ENCODE results near the gene CSF3R.

CSF3R gene

DNA sequence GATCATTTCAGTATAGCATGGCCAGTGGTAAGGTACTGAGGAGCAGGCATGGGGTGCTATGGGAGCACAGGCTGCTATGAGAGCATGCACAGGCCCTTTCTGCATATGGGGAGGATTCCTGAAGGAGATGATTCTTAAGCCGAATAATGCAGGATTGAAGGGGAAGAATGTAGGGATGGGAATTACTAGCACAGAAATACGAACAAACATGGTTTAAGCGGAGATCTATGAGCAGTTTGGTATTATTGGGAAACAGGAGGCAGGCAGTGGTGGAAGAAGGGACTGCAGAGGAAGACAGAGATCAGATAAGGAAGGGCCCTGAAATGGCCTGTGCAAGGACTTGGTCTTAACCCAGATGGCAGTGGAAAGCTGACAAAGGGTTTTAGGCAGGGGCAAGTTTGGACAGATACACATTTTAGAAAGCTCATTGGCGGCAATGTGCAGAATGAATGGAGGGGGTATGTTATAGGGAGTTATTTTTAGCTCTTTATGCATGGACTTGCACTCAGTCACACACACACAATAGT is 34.1 kb downstream of the CSF3R start:
- TF ChIP-seq TAF1 (IDR thresholded peaks at IDR 0.05; ENCODE audit: borderline replicate concordance, insufficient read depth, low read length) = no peak
- no peak for TF ChIP-seq FOXP2 (optimal IDR thresholded peaks at IDR 0.05; ENCODE audit: borderline replicate concordance, extremely low read depth, extremely low read length, insufficient read depth)
- TF ChIP-seq POLR2AphosphoS5 (IDR thresholded peaks at IDR 0.05; ENCODE audit: low read depth, low read length) = no peak
- TF ChIP-seq, protein P1, sequence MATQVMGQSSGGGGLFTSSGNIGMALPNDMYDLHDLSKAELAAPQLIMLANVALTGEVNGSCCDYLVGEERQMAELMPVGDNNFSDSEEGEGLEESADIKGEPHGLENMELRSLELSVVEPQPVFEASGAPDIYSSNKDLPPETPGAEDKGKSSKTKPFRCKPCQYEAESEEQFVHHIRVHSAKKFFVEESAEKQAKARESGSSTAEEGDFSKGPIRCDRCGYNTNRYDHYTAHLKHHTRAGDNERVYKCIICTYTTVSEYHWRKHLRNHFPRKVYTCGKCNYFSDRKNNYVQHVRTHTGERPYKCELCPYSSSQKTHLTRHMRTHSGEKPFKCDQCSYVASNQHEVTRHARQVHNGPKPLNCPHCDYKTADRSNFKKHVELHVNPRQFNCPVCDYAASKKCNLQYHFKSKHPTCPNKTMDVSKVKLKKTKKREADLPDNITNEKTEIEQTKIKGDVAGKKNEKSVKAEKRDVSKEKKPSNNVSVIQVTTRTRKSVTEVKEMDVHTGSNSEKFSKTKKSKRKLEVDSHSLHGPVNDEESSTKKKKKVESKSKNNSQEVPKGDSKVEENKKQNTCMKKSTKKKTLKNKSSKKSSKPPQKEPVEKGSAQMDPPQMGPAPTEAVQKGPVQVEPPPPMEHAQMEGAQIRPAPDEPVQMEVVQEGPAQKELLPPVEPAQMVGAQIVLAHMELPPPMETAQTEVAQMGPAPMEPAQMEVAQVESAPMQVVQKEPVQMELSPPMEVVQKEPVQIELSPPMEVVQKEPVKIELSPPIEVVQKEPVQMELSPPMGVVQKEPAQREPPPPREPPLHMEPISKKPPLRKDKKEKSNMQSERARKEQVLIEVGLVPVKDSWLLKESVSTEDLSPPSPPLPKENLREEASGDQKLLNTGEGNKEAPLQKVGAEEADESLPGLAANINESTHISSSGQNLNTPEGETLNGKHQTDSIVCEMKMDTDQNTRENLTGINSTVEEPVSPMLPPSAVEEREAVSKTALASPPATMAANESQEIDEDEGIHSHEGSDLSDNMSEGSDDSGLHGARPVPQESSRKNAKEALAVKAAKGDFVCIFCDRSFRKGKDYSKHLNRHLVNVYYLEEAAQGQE (IDR thresholded peaks at IDR 0.05; ENCODE audit: insufficient read depth in 1 of 2, low read depth in 2 of 2, low read length in 2 of 2) = no peak
- no peak for TF ChIP-seq SIN3A (IDR thresholded peaks at IDR 0.05; ENCODE audit: borderline replicate concordance, insufficient read depth, low read length)

DNA sequence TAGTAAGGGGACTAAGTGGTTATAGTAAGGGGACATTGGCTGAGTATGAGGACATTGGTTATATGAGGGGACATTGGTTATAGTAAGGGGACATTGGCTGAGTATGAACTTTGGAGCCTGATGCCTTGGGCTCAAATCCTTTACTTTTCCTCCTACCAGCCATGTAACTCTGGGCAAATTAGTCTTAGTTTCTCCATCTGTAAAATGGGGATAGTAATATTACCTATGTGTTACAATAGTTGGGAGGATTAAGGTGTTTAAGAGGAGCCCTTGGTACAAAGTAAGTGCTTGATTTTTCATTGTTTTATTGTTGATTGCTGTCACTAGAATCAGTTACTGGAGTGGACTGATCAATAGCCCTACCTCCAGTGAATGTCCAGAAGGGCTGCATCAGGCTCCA is 35.3 kb downstream of the CSF3R start:
- TF ChIP-seq SIN3A (IDR thresholded peaks at IDR 0.05; ENCODE audit: borderline replicate concordance, insufficient read depth, low read length) (no peak), TAF1 (IDR thresholded peaks at IDR 0.05; ENCODE audit: borderline replicate concordance, insufficient read depth, low read length) (no peak), FOXP2 (optimal IDR thresholded peaks at IDR 0.05; ENCODE audit: borderline replicate concordance, extremely low read depth, extremely low read length, insufficient read depth) (no peak), POLR2AphosphoS5 (IDR thresholded peaks at IDR 0.05; ENCODE audit: low read depth, low read length) (no peak)
- TF ChIP-seq, protein P1 (IDR thresholded peaks at IDR 0.05; ENCODE audit: insufficient read depth in 1 of 2, low read depth in 2 of 2, low read length in 2 of 2) = no peak

DNA sequence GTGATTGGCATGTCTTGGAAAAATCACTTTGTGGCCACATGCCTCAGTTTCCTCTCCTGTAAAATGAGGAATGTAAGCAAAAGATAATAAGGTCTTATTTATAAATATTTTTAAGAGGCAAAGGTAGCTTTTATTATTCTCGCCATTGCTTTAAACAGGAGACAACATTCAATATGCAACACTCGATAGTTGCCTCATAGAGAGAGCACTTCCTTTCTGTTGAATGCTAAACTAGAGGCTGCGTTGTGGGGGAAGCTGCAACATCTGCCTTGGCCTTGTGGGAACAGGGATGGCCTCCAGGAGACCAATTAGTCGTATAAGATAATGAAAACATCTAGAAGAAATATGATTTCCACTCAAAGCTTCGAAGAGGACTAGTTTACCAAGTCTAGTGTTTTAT is 36.0 kb downstream of the CSF3R start:
- TF ChIP-seq FOXP2 (optimal IDR thresholded peaks at IDR 0.05; ENCODE audit: borderline replicate concordance, extremely low read depth, extremely low read length, insufficient read depth) = no peak
- no peak for TF ChIP-seq SIN3A (IDR thresholded peaks at IDR 0.05; ENCODE audit: borderline replicate concordance, insufficient read depth, low read length)
- TF ChIP-seq, protein P1 (IDR thresholded peaks at IDR 0.05; ENCODE audit: insufficient read depth in 1 of 2, low read depth in 2 of 2, low read length in 2 of 2) = no peak
- no peak for TF ChIP-seq TAF1 (IDR thresholded peaks at IDR 0.05; ENCODE audit: borderline replicate concordance, insufficient read depth, low read length)
- TF ChIP-seq POLR2AphosphoS5 (IDR thresholded peaks at IDR 0.05; ENCODE audit: low read depth, low read length) = no peak

DNA sequence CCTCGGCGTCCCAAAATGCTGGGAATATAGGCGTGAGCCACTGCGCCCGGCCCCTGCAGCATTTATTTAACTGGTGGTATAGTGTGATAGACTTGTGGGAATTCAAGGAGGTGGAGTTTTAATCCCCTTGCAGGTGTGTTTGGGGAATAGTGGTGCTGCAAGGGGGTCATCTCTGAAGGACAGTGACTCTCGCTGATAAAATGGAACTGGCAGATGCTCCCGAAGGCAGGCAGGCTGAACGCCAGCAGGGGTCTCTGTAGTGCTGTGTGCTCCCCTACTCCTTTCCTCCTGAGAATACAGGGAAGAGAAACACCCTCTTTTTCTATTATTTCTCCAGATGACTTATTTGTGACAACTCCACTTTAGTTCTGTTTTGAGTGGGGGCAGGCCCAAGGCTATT is 36.4 kb downstream of the CSF3R start:
- TF ChIP-seq TAF1 (IDR thresholded peaks at IDR 0.05; ENCODE audit: borderline replicate concordance, insufficient read depth, low read length) (no peak), FOXP2 (optimal IDR thresholded peaks at IDR 0.05; ENCODE audit: borderline replicate concordance, extremely low read depth, extremely low read length, insufficient read depth) (no peak), SIN3A (IDR thresholded peaks at IDR 0.05; ENCODE audit: borderline replicate concordance, insufficient read depth, low read length) (no peak), POLR2AphosphoS5 (IDR thresholded peaks at IDR 0.05; ENCODE audit: low read depth, low read length) (no peak)
- TF ChIP-seq, protein P1 (IDR thresholded peaks at IDR 0.05; ENCODE audit: insufficient read depth in 1 of 2, low read depth in 2 of 2, low read length in 2 of 2) = no peak

DNA sequence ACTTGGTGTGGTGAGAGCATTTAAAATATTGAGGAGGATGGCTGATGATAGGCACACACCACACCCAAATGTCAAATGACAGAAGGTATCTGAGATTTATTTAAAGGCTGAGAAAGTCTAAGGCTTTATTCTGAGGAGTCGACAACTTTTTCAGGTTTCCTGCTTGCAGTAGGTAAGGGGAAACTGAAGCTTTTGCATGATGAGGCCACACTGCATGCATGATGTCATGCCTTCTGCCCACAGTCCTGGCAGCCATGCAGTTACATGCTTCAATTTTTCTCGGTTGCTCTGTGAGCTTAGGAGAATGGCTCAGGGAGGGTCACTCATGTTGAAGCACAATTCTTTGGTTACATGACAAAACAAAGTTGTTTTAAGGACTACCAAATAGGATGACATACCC is 39.4 kb downstream of the CSF3R start:
- no peak for TF ChIP-seq TAF1 (IDR thresholded peaks at IDR 0.05; ENCODE audit: borderline replicate concordance, insufficient read depth, low read length)
- TF ChIP-seq SIN3A (IDR thresholded peaks at IDR 0.05; ENCODE audit: borderline replicate concordance, insufficient read depth, low read length) = no peak
- TF ChIP-seq FOXP2 (optimal IDR thresholded peaks at IDR 0.05; ENCODE audit: borderline replicate concordance, extremely low read depth, extremely low read length, insufficient read depth) = no peak
- TF ChIP-seq, protein P1 (IDR thresholded peaks at IDR 0.05; ENCODE audit: insufficient read depth in 1 of 2, low read depth in 2 of 2, low read length in 2 of 2) = no peak
- no peak for TF ChIP-seq POLR2AphosphoS5 (IDR thresholded peaks at IDR 0.05; ENCODE audit: low read depth, low read length)
